ENCODE data around the gene TMUB2.

- no peak for TF ChIP-seq EZH2 (IDR thresholded peaks at IDR 0.05)
- no peak for TF ChIP-seq POLR2AphosphoS5 (IDR thresholded peaks at IDR 0.05; ENCODE audit: borderline replicate concordance, low read depth, low read length)
- TF ChIP-seq FOXP2 (optimal IDR thresholded peaks at IDR 0.05; ENCODE audit: control extremely low read depth, extremely low read length, insufficient read depth): no peak
Measured at GRCh38 chr17:44164476-44164875, 22.3 kb upstream of the TMUB2 start.

Measured in SK-N-MC (cell line).